Esophagus squamous epithelium (tissue), 4 donors: ENCODE results near the gene PI4KA.

ENCODE experiments used
- CTCF ChIP-seq, 6 experiments: fragments of 450-650 bp in 4 of 6; fragments of 200-600 bp in 2 of 6; sonication (generic) in 2 of 6; IDR thresholded peaks; one replicate each; pipeline ENCODE4 v1.5.1; 2016 to 2019; ENCODE audit warnings: antibody characterized with exemption in 6 of 6, mild to moderate bottlenecking in 4 of 6, moderate library complexity in 4 of 6
- POLR2A ChIP-seq, 4 donors: fragments of 450-650 bp; IDR thresholded peaks; one replicate each; pipeline ENCODE4 v1.6.1; 2017; ENCODE audit warnings: antibody characterized with exemption in 4 of 4, mild to moderate bottlenecking in 4 of 4, moderate library complexity in 3 of 4

GRCh38 chr22:20905415-20906386 lies 47.1 kb upstream of the PI4KA start:
- no peak for TF ChIP-seq CTCF (IDR thresholded peaks at IDR 0.05)
- no peak for TF ChIP-seq POLR2A (IDR thresholded peaks at IDR 0.05)
